Measurements from ENCODE around the gene TTC32.

- no peak for TF ChIP-seq CTCF (IDR thresholded peaks at IDR 0.05)
- no peak for TF ChIP-seq REST (IDR thresholded peaks at IDR 0.05; ENCODE audit: insufficient read depth in 1 of 2, low read depth in 2 of 2, low read length in 1 of 2)
- TF ChIP-seq POLR2AphosphoS5 (IDR thresholded peaks at IDR 0.05; ENCODE audit: low read depth, low read length) = no peak
Measured at GRCh38 chr2:19861813-19862212, 40.0 kb downstream of the TTC32 start.
